ENCODE measurements around the gene INF2.

- TF ChIP-seq CTCF (IDR thresholded peaks at IDR 0.05), result no peak
- no peak for TF ChIP-seq POLR2A (IDR thresholded peaks at IDR 0.05; ENCODE audit: low read depth)
- TF ChIP-seq POLR2AphosphoS5 (IDR thresholded peaks at IDR 0.05), result no peak
Measured at GRCh38 chr14:104680056-104680805, 9.2 kb upstream of the INF2 start.

Measured in esophagus muscularis mucosa (tissue), 3 donors.